Measurements from ENCODE around the gene GRPEL1. TPM values are rescaled to one million over a fixed set of nuclear protein-coding genes. Genes with fewer than 3 reads are reported as not detected.

GRPEL1 gene
- total and polyA plus RNA-seq, 2 of the 8 experiments (the other 6 are each of a cell fraction or from before 2014, with no cell fraction given), result 13.5 to 39.9 TPM

DNA sequence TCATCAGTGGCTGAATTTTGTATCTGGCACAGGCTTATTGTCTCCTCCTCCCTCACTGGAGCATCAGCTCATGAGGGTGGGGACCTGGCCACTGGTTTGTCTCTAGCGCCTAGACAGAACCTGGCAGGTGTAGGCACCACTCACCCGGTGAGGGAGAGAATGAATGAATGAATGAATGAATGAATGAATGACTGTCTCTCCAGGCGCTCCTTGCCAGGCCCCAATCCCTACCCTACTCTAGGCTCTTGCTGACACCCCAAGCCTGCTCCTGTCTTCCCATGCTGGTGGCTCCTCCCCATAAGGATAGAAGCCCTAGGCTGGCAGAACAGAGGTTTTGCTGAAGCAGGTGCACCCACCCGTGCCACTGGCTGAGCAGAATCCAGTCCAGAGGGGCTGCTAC is 41.3 kb upstream of the GRPEL1 start (continued):
- TF ChIP-seq EGR1 (IDR thresholded peaks at IDR 0.05; ENCODE audit: borderline replicate concordance, low read depth, low read length) (no peak), RBBP5 (IDR thresholded peaks at IDR 0.05; ENCODE audit: borderline replicate concordance, low read depth, low read length) (no peak), CEBPB (IDR thresholded peaks at IDR 0.05; ENCODE audit: low read depth, low read length) (no peak), CBX8 (IDR thresholded peaks at IDR 0.05; ENCODE audit: borderline replicate concordance, low read depth, low read length) (no peak), YY1 (IDR thresholded peaks at IDR 0.05; ENCODE audit: low read depth, low read length) (no peak), SAP30 (IDR thresholded peaks at IDR 0.05; ENCODE audit: insufficient read depth, insufficient replicate concordance, low read length) (no peak), FOSL1 (IDR thresholded peaks at IDR 0.05; ENCODE audit: insufficient read depth, low read depth, low read length) (no peak), GABPA (IDR thresholded peaks at IDR 0.05; ENCODE audit: borderline replicate concordance, insufficient read depth, low read length) (no peak)
